ENCODE results near the gene TMEM272.

DNA sequence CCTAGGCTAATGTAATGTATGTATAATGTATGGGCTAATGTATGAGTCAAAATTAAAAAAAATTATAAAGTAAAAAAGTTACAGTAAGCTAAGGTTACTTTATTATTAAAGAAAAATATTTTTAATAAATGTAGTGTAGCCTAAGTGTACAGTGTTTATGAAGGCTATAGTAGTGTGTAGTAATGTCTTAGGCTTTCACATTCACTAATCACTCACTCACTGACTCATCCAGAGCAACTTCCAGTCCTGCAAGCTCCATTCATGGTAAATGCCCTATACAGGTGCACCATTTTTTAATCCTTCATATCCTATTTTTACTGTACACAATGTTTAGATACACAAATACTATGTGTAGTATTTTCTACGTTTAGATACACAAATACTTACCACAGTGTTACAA, 1.8 kb upstream of the TMEM272 start:
- TF ChIP-seq SUZ12 (IDR thresholded peaks at IDR 0.05; ENCODE audit: extremely low read depth, insufficient read depth, insufficient read length) (no peak), ZNF274 (IDR thresholded peaks at IDR 0.05; ENCODE audit: low read depth, low read length) (no peak), YY1 (IDR thresholded peaks at IDR 0.05; ENCODE audit: insufficient read depth, insufficient read length) (no peak)

Measured in NT2/D1 (cell line).